GM19455 (cell line): ENCODE data around the gene LYSMD1.

Experiments used
- ATAC-seq: cut with Tn5 transposase; IDR thresholded peaks from one replicate; pipeline ENCODE4 v1.9.1; 2021; ENCODE audit not compliant: unreplicated experiment

The LYSMD1 gene

DNA sequence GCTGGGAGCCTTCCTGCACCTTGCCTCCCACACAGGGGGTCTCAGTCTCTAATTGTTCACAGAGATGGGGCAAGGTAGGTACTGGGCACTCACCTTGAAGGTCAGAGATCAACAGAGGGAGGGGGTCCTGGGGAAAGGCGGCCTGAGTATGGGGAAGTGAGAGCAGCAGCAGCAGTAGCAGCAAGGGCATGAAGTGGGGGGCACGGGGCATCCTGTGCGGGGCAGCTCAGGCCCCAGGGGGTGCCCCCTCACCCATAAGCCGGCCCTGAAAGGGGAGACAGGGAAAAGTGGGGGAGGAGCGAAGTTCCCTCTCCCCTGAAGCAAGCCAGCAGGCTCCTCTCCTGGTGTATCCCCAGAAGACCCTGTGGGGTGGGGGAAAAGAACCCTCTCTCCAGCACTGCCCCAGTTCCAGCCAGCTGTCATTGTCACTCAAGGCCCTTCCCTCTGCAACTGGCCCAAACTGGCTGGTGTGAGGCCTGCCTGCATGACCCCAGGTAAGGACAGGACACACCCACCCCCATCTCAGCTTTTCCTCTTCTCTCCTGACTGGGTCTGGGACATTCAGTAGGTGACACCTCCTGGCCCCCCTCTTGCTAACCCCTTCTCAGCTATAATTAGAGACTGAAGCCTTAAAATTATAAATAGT lies 23.2 kb downstream of the LYSMD1 start:
- ATAC-seq = no peak

DNA sequence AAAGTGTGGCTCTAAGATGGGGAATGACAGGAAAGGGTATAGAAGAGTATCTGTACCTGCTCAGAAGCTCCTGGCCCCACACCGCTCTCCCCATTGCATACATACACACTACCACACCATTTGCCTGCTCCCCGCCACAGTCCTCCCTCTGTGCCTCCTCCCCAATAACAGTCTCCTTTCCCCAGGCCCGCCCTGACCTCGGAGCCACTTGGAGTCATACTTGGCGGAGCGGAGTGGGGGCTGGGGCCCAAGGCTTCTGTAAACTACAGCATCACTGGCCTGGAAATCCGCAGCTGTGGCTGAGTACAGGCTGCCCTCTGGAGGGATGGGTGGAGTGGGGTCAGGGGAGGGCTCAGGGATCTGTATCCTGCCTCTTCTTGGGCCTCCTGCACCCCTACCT lies 27.9 kb downstream of the LYSMD1 start:
- no peak for ATAC-seq

DNA sequence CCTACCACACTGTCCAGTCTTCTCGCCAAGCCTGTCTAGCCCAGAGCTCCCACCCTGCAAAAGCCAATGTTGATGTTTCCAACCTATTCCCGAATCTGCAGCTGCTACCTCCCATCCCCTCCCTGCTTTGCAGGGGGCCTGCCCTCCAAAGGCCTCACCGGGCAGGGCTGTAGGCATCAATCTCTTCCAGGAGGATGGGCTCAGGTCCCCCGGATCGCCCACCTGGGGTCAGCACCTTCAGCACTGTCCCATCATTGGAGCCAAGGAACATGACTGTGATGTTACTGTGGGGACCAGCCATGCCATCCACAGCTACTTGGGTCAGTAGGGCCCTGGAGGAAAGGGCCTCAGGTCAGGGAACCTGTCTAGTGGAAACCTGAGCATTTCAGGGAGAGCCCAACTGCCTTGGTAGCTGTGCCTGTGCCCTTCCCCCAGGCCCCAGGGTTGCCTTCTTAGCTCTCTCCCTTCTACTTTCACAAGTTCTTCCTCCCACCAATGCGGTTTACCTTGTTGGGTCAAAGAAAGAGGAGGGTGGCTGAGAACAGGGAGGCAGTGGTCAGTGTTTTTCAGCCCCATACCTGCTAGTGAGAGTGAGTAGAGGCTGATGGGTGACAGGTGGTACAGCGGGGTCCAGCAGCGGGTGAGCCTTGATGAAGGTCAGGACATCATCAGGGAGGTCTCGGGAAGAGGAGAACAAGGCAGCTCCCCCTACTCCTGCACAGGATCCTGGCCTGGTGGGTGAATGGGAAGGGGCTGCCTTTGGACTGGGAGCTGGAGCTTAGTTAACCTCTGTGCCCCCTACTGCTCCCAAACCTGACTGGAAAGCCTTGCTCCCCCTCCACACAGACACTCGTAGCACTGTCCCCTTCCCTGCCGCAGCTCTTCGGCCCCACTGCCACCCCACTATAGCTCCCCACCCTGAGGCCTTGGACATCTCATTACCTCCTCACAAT lies 30.0 kb downstream of the LYSMD1 start:
- ATAC-seq = no peak

DNA sequence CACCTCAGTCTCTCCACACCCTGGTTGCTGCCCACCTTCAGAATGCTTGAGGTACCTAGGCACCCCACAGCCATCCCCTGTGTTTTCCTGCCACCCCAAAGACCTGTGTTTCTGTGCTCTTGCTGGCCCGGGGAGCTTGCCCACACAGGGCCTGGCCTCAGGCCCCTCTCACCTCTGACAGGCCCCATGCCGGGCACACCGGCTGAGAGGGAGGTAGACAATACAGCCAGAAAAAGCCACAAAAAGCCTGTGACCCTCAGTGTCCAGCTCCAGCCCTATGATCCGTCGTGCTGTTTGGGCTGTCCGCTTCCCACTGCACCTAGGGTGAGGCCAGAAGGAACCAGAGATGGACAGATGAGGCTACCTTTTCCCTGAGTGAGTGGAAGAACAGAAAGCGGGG lies 30.7 kb downstream of the LYSMD1 start:
- no peak for ATAC-seq

DNA sequence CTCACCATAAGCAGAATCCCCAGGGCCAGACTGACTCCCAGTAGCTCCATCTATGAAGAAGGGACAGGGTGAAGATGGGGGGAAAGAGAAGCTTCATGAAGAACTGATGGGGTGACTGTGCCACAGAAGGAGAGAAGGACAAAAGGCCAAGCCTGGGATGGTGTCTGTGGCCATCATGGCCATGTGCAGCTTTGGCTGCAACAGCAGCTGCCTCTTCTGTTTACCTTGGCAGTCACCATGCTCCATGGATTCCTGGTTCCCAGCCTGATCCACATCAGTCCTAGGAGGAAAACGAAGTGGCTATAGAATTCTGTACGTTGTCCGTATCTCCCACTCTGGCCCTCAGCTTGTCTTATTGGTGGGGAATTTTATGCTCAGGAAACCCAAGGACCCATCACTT lies 31.3 kb downstream of the LYSMD1 start:
- no peak for ATAC-seq

DNA sequence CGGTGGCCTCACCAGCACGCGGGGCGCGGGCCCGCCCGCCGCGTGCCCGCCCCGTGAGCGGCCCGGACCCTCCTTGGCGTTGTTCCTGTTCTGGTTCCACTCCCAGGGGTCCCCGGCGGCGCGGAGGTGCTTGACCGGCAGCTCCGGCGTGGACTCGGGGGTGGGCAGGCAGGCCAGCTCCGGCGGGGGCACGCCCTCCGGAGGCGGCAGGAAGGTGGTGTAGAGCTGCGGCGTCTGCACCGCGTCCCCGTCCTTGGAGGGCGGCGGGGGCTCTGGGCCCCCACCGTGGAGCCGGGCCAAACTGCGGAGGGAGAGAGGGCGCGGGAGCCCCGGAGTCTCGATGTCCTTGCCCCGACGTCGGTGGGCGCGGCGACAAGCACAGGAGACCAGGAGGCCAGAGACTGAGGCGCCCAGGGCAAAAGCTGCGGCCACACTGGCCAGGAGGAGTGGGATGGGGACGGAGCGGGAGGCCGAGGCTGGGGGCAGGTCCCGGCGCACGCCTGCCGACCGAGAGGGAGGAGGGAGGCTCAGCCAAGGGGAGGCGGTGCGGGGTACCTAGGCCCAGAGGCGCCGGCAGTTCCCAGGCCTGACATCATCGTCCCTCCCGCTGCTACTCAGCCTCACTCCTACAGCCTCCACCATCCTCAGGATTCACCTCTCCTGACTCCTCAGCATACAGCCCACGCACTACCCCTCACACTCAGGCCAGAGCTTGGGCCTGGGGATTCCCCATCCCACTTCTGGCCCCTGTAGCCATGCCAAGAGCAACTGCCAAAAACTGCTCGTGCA lies 32.5 kb downstream of the LYSMD1 start:
- no peak for ATAC-seq

DNA sequence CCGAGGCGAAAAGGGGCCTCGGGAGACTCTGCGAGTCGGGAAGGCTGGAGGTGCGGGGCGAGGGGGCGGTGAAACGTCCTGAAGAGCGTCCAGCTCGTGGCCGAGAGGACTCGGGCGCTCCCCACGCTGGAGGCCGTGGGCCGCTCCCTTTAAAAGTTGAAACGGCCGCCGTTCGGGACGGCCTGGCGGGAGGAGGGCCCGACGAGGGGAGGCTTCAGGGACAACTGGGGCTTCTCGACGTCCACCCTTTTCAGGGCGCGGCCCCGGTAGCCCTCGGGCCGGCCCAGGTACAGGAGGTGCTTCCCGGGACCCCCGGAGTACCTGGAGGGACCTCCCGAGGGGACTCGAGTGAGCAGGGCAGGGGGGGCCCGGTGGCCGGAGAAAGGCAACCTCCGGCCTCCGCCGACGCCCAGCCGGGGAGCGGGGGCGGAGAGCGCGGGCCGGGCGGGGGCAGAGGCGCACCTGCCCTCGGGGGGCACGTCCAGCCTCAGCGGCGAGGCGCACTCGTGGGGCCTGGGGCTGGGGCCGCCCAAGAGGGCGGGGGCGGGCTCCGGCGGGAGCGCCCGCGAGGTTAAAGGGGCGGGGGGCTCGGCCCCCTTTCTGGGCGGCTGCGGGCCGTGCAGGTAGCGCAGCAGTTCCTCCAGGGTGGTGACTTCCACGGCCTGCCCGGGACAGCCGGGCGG lies 33.2 kb downstream of the LYSMD1 start:
- no peak for ATAC-seq

DNA sequence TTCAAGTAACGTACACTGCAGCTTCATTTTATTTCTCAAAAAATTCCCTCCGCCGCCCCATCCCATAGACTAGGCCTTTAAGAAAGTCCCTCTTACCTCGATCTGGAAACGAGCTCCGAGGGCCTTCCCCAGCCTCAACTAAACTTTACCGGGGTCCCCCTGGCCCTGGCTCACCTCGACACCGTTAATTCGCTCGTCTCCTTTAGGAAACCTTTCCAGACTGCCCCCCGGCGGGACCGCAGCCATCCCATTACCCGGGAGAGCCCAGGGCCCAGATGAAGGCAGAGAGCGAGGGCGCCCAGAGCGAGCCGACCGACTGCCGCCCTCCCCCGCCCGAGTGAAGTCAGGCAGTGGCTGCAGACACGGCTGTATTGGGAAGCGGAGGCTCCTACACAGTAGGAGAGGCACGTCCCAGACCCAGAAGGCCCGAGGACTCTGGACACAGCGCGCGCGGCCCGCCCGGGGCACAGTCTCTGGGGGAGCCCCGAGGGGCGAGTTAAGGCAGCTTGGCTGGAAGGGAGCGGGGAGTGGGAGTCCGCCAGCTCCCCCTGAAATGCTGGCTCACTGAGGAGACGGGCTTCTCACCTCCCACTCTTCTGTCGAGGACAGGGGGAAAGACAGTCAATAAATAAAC lies 33.9 kb downstream of the LYSMD1 start:
- ATAC-seq = no peak

DNA sequence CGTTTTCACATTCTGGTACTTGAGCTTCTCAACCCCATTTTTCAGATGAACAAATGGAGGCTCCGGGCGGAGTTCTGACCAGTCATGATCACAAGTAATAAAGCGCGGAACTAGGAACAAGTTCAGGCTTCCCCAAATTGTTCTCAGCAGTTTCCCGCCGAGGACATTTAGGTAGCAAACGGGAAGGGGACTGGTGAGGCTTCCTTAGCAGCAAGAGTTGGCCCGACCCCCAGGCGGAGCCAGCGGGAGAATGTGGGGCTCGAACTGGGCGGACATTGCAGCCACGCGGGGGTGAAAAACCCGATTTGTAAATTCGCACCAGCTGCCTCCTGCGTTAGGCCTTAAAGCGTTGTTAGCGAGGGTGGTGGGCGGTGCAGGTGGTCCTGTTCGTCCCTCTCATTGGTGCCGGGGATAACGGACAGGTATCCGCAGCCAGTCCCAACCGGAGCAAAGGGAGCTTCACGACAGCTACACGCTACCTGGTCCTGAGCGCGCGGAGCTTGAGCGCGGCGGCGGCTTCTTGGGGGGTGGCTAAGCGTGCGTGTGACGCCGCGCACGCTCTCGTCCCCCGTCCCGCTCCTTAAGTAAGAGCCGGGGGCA lies 34.6 kb downstream of the LYSMD1 start:
- ATAC-seq = no peak

DNA sequence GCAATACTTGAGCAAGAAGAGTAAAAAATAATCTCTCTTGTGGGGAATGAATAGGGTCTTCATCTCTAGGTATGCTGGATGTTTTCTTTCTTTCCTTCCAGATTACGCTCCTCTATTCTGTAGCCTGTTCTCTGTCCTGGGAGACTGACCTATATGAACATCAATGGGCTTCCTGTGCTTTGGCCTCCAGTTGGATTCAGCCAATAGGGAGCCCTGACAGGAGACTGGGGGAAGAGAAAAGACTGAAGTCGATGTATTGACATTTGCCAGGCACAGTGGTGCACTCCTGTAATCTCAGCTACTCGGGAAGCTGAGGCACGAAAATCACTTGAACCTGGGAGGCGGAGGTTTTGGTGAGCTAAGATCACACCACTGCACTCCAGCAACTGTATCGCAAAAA lies 36.9 kb downstream of the LYSMD1 start:
- no peak for ATAC-seq

DNA sequence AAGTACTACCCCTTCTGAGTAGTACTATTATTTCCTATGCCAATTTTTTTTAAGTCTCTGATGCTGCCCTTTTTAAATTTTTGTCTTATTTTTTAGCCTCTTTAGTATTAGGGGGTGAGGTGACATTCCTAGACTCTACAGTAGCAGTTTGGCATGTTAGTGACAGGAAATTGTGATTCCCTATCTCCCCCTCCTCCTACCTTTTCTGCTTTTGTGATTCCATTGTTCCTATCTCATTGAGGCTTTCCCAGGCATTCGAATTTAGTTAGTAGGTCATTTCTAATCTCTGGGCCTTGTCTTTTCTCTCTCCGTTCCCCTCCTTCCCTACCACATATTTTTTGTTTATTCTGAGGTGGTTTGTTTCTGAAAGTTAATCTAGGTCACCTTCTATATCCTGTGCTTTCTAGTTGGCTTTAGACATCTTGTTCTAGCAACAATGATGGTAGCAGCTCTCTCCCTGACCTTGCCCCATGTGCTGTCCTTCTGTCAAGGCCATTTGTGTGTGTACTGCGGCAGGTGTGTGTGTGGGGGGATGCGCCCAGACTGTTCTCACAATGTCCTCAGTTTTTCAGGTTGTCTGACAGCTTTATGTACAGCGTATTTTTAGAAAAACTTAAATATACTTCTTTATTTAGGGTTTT lies 40.8 kb downstream of the LYSMD1 start:
- ATAC-seq = no peak

DNA sequence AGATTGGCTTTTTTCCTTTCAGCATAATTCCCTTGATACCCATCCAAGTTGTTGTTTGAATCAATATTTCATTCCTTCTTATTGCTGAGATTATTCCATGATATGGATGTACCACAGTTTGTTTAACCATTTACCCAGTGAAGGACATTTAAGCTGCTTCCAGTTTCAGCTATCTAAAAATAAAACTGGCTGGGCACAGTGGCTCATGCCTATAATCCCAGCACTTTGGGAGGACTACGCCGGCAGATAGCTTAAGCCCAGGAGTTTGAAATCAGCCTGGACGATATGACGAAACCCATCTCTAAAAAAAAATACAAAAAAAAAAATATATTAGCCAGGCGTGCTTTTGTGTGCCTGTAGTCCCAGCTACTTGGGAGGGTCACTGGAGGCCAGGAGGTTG lies 51.8 kb downstream of the LYSMD1 start:
- ATAC-seq = no peak
